IPS DF 6.9 (cell line): ENCODE data around the gene EIF4G3.
A peak's percentile ranks its signal among the peaks of the same experiment; 100 is the strongest.

Experiments
- DNase-seq: peaks from one replicate; pipeline ENCODE4 v3.0.0-alpha.2; 2013; ENCODE audit warnings: low read depth, low spot score
- H3K27ac ChIP-seq: one replicate; pipeline ENCODE4 v1.5.1; 2013; ENCODE audit warnings: low read length, control low read depth
- H3K27me3 ChIP-seq: 2 replicates; pipeline ENCODE4 v1.6.1; 2013; ENCODE audit warnings: mild to moderate bottlenecking, low read length; ENCODE audit not compliant: control insufficient read depth, insufficient read depth
- H3K36me3 ChIP-seq: 2 replicates; pipeline ENCODE4 v1.6.1; 2013; ENCODE audit warnings: low read length; ENCODE audit not compliant: control insufficient read depth, insufficient read depth
- H3K4me1 ChIP-seq: 2 replicates; pipeline ENCODE4 v1.6.1; 2013; ENCODE audit warnings: low read length; ENCODE audit not compliant: control insufficient read depth, insufficient read depth
- H3K4me3 ChIP-seq: 2 replicates; pipeline ENCODE4 v1.5.1; 2013; ENCODE audit warnings: mild to moderate bottlenecking, low read length
- H3K9me3 ChIP-seq: 2 replicates; pipeline ENCODE4 v1.6.1; 2013; ENCODE audit warnings: low read length, inconsistent platforms; ENCODE audit not compliant: control insufficient read depth, insufficient read depth
- WGBS: extraction: QIAGEN DNeasy Blood & Tissue Kit; methylation state at CpG from one replicate; pipeline ENCODE4 v1.1.7; 2013; ENCODE audit warnings: mixed read lengths, missing lambda C conversion rate; ENCODE audit not compliant: insufficient read length, insufficient coverage; 5-methylcytosine and 5-hydroxymethylcytosine counted together

The EIF4G3 gene

GRCh38 chr1:21126324-21126723, 50.4 kb downstream of the EIF4G3 start:
- Histone ChIP-seq H3K27ac (no peak overlapping the region), H3K4me3 (no peak overlapping the region), H3K36me3 (no peaks in the 10 kb centered on the region), H3K4me1 (no peaks in the 10 kb centered on the region), H3K27me3 (no peaks in the 10 kb centered on the region), H3K9me3 (no peaks in the 10 kb centered on the region)
- no CpG with 5 or more reads among the region's 4 CpGs for whole genome bisulfite sequencing
- peak; percentile 27 for DNase-seq

GRCh38 chr1:21124846-21125245, 51.9 kb downstream of the EIF4G3 start:
- Histone ChIP-seq H3K27me3 (no peaks in the 10 kb centered on the region), H3K36me3 (no peaks in the 10 kb centered on the region)

GRCh38 chr1:21123287-21123948, 53.3 kb downstream of the EIF4G3 start:
- Histone ChIP-seq H3K27me3 (no peaks in the 10 kb centered on the region), H3K36me3 (no peaks in the 10 kb centered on the region), H3K4me1 (no peaks in the 10 kb centered on the region), H3K4me3 (no peak overlapping the region), H3K9me3 (no peaks in the 10 kb centered on the region), H3K27ac (no peak overlapping the region)
- WGBS = no CpG with 5 or more reads among the region's 6 CpGs
- DNase-seq = no peak

More at GRCh38 chr1:21124846-21125245, 51.9 kb downstream of the EIF4G3 start:
- no peak for DNase-seq
- Histone ChIP-seq H3K9me3 (no peaks in the 10 kb centered on the region), H3K27ac (no peak overlapping the region), H3K4me3 (no peak overlapping the region), H3K4me1 (no peaks in the 10 kb centered on the region)
- no CpG with 5 or more reads among the region's 1 CpG for WGBS

GRCh38 chr1:21121764-21122471, 54.8 kb downstream of the EIF4G3 start:
- no peaks in the 10 kb centered on the region for H3K4me1 ChIP-seq
- H3K36me3 ChIP-seq = no peaks in the 10 kb centered on the region
- no peak for DNase-seq
- H3K4me3 ChIP-seq = no peak overlapping the region
- no peak overlapping the region for H3K27ac ChIP-seq
- WGBS = no CpG with 5 or more reads among the region's 4 CpGs
- H3K9me3 ChIP-seq = no peaks in the 10 kb centered on the region
- no peaks in the 10 kb centered on the region for H3K27me3 ChIP-seq

DNA sequence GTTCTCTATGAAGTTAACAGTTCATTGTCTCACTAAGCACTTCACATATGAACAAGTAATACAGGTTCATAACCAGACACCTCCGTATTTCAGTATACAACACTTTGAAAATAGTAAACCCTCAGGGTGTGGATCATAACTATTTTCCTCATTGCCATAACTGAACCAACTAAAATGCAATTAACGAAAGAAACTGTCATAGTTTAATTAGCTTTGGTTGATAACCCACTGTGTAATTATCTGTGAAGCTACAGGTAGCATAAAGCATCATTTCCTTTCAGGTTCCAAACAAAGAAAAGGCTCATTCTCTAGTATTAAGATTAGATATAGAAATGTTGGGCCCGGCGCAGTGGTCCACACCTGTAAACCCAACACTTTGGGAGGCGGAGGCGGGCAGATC, 58.5 kb downstream of the EIF4G3 start:
- WGBS = no CpG with 5 or more reads among the region's 6 CpGs
- H3K4me3 ChIP-seq = no peak overlapping the region

GRCh38 chr1:21117597-21118001, 59.1 kb downstream of the EIF4G3 start:
- H3K27me3 ChIP-seq = no peaks in the 10 kb centered on the region
- H3K4me3 ChIP-seq = no peak overlapping the region
- H3K27ac ChIP-seq = no peak overlapping the region
- H3K9me3 ChIP-seq = no peaks in the 10 kb centered on the region
- no peaks in the 10 kb centered on the region for H3K4me1 ChIP-seq
- no CpG with 5 or more reads among the region's 2 CpGs for WGBS
- H3K36me3 ChIP-seq = no peaks in the 10 kb centered on the region
- DNase-seq = no peak

More for the DNA sequence above, 58.5 kb downstream of the EIF4G3 start:
- no peaks in the 10 kb centered on the region for H3K36me3 ChIP-seq
- H3K27me3 ChIP-seq = no peaks in the 10 kb centered on the region
- DNase-seq = no peak
- H3K9me3 ChIP-seq = no peaks in the 10 kb centered on the region
- no peak overlapping the region for H3K27ac ChIP-seq
- H3K4me1 ChIP-seq = no peaks in the 10 kb centered on the region

DNA sequence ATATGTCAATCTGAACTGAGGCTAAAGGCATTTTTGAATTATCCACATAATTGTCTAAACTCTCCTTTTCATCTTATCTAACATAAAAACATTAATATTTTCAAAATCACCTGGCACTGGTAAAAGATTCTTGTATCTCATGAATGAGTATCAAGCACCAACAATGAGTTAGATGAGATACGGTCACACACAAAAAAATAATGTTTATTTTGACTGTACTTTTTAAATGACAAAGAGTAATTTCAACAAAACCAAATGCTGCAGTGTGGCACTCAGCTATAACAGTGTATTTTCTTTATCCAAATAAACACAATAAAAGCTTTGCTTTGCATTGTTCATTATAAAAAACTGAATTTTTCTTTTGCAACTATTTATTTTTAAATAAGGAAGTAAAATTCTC, 59.5 kb downstream of the EIF4G3 start:
- no peaks in the 10 kb centered on the region for H3K4me1 ChIP-seq
- H3K27ac ChIP-seq = no peak overlapping the region
- no peaks in the 10 kb centered on the region for H3K9me3 ChIP-seq
- H3K36me3 ChIP-seq = no peaks in the 10 kb centered on the region
- no peak for DNase-seq
- H3K27me3 ChIP-seq = no peaks in the 10 kb centered on the region
- H3K4me3 ChIP-seq = no peak overlapping the region
- no CpG with 5 or more reads among the region's 1 CpG for WGBS

GRCh38 chr1:21115098-21115760, 61.5 kb downstream of the EIF4G3 start:
- DNase-seq = no peak
- 100% methylated on average over 1 of the region's 2 CpGs for WGBS
- Histone ChIP-seq H3K9me3 (no peaks in the 10 kb centered on the region), H3K27ac (no peak overlapping the region), H3K4me1 (no peaks in the 10 kb centered on the region), H3K36me3 (no peaks in the 10 kb centered on the region), H3K27me3 (no peaks in the 10 kb centered on the region), H3K4me3 (no peak overlapping the region)

- Histone ChIP-seq H3K36me3 (no peaks in the 10 kb centered on the region), H3K27ac (no peak overlapping the region), H3K9me3 (no peaks in the 10 kb centered on the region), H3K4me1 (no peaks in the 10 kb centered on the region), H3K4me3 (no peak overlapping the region), H3K27me3 (no peaks in the 10 kb centered on the region)
- WGBS = no CpG with 5 or more reads among the region's 4 CpGs
- no peak for DNase-seq
These were observed 62.3 kb downstream of the EIF4G3 start for GRCh38 chr1:21114431-21114830.

- no peaks in the 10 kb centered on the region for H3K27me3 ChIP-seq
- DNase-seq = no peak
- no peak overlapping the region for H3K27ac ChIP-seq
- H3K4me3 ChIP-seq = no peak overlapping the region
- H3K9me3 ChIP-seq = no peaks in the 10 kb centered on the region
- no peaks in the 10 kb centered on the region for H3K4me1 ChIP-seq
- H3K36me3 ChIP-seq = no peaks in the 10 kb centered on the region
- WGBS = no CpG with 5 or more reads among the region's 11 CpGs
These were observed 66.5 kb downstream of the EIF4G3 start for GRCh38 chr1:21110163-21110562.
